Ramos (cell line): ENCODE data around the gene CCDC178.
"Not testable (repeated sequence)": the region's sequence is repeated elsewhere in the genome, so short reads cannot be mapped to it uniquely, and the experiment has no call there.

Experiments
- in situ Hi-C: fragments of 300-500 bp; cut with MboI; formaldehyde crosslinking; loops from one replicate; pipeline ENCODE4 v1.14.3; 2022; ENCODE audit warnings: low sequenced_read_pairs; ENCODE audit not compliant: unreplicated experiment

CCDC178 gene

DNA sequence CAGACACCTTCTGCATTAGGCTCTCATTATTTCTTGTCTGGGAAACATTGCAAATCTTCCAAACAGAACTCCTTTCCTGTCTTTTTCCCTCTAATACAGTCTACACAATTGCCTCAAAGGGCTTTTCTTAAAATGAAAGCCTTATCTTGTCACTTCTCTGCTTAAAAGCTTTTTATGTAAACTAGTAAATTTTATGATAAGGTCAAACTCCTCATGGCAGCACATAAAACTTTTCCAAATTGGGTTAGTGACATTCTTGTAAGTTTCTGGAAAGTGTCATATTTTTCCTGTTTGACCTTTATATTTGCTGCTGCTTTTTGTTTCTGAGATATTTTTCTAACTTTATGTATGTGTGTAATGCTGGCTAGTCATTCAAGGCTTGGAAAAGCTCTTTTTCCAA is 406.3 kb downstream of the CCDC178 start:
- in situ Hi-C loops = no loop called here

DNA sequence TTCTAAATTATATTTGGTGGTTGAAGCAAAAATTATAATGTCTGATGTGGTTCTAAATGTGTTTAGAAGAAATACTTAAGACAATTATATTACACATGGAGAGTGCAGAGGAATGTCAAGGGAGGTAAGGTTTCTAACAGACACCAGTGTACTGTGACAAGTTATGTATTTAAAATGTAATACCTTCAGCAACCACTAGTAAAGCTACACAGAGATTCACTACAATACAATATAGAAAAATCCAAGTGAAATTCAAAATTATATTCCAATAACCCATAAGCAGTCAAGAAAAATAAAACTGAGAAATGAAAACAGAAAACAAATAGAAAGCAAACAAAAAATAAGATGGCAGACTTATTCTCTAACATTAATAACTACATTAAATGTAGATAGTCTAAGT is 418.2 kb downstream of the CCDC178 start:
- in situ Hi-C loops = no loop called here

DNA sequence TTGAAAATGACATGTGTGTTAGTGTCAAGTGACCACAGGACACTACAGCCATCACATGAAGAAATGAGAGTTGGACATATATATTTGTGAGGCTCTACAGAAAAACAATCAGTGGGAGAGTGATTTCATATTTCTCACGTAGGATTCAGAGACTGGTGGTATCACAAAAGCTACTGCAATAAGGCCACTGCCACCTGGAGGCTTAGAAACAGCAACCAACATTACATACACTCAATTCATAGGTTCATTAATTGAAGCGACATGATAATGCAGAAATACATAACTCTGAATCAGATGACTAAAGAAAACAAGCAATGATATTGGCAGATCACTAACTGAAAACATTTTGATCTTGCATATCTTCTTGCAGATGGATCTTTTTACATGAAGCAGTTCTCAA is 419.6 kb downstream of the CCDC178 start:
- in situ Hi-C loops = no loop called here

DNA sequence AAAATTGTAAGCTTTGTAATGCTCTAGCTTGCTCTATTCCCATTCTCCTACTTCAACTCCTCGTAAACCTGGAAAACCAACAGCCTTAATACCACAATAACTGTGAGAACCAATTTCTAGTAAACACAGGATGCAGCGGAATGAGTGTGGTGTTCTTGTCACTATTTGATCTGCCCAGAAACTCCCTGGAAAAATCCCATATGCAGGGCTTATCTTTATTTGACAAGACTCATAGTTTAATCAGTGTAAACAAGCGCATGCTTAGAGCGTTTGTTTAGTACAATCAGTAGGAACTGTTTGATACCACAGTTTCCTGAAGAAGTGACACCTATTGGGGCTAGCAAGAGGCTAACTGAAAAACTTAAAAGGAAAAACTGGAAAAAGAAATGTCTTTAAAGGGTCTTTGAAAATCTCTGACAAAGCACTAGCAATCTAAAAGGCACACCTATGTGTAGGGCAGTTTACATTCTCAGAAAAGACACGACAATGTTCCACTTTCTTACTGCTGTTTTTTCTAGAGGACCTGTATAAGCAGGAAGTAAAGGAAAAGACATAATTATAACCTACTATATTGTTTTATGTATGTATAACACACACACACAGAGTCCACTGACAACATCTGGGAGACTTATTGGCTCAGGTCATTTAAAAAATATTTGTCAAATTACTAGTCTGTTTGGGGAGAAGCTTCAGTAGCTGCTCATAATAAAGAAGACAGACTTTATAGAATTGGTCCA is 426.3 kb downstream of the CCDC178 start:
- in situ Hi-C loops = no loop called here

DNA sequence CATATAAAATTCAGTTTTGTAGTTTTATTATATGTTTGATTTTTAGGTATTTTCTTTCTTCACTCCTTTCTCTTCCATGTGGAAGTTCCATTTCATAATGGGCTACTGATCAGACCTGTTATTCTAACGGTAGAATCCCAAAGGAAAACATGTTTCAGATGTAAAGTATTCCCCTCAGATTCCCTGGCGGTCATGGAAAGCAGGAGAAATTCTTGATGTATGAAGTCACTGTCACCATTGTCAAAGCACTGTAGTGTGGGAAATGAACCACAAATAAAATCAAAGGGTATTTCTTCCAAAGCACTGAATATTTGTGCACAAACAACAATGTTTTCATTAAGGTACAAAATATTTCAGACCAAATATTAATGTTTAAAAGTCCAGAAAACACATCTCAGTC is 430.4 kb downstream of the CCDC178 start:
- in situ Hi-C loops = no loop called here

DNA sequence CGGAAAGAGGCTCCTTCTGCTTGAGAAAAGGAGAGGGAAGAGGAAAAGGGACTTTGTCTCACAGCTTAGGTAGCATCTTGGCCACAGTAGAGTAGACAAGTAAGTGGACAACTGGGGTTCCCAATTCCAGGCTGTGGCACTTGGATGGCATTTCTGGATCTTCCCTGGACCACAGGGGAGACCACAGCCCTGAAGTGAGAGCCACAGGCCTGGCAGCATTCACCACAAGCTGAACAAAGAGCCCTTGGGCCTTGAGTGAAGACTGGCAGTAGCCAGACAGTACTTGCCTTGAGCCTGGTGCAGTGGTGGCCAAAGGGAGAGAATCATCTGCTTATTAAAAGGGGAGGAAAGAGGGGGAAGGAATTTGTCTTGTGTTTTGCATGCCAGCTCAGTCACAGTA is 441.6 kb downstream of the CCDC178 start:
- in situ Hi-C loops = no loop called here

DNA sequence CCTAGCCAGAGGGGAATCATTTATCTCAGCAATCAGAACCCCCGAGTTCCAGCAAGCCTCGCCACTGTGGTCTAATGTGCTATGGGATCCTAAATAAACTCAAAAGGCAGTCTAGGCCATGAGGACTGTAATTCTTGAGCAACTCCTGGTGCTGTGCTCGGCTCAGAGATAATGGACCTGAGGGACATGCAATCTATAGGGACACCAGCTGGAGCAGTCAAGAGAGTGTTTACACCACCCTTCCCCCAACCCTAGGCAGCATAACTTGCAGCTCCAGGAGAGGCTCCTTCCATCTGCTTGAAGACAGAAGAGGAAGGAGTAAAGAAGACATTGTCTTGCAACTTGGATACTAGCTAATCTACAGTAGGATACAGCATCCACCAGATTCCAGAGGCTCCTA is 442.2 kb downstream of the CCDC178 start:
- in situ Hi-C loops = no loop called here

DNA sequence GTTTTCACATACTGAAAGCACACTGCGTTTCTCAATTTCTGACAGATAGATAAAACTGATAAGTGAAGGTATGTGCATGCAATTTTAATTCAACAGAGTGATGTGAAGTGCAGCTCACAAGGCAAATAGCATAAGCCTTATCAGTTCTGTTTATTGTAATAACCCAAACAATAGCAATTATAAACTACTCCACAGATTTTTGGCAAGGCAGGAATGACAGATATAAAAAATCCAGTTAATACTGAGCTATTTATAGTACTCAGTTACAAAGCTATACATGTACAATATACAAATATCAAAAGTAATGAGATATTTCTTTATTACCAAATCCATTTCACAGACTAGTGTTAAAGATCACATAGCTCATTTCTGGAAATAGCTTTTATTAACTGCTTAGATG is 456.8 kb downstream of the CCDC178 start:
- in situ Hi-C loops = no loop called here

DNA sequence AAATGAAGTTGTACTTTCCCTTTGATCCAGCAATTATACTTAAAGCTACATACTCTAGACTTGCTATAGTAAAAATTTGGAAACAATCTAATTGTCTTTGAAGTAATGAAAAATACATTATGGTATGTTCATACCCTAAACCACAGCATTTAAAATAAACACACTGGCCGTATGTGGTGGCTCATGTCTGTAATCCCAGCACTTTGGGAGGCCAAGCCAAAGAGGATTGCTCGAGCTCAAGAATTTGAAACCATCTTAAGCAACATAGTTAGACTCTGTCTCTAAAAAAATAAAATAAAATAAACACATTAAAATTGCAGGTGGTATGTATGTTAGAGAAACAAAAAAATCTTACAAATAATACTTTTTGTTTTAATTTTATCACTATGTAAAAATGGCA is 459.6 kb downstream of the CCDC178 start:
- in situ Hi-C loops = no loop called here

DNA sequence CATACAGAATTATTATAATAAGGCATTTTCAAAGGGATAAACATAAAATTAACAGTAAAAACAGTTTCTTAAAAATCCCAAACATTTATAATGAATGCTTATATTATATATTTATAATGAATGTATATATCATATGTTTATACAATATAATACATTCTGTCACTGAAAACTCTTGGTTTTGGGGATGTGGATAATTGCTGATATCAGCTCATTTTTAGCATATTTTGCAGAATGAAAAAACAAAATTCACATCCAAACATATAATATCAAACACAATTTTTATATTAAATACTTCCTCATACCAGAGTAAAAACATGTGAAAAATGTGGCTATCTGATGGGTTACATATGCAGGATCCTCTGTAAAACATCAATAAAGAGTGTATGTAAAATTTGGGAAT is 465.0 kb downstream of the CCDC178 start:
- in situ Hi-C loops = no loop called here

DNA sequence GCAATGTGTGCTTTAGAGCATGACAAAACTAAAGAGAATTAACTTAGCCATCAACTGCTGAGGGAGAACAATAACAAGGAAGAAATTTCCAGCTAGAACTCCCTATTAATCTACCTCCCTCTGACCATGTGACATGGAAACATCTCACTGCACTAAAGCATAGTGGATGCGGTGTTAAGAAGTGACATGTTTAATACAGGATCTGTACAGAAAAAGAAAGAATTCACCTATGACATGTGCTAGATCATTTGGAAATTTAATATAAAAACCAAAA is 465.4 kb downstream of the CCDC178 start:
- in situ Hi-C loops = no loop called here

DNA sequence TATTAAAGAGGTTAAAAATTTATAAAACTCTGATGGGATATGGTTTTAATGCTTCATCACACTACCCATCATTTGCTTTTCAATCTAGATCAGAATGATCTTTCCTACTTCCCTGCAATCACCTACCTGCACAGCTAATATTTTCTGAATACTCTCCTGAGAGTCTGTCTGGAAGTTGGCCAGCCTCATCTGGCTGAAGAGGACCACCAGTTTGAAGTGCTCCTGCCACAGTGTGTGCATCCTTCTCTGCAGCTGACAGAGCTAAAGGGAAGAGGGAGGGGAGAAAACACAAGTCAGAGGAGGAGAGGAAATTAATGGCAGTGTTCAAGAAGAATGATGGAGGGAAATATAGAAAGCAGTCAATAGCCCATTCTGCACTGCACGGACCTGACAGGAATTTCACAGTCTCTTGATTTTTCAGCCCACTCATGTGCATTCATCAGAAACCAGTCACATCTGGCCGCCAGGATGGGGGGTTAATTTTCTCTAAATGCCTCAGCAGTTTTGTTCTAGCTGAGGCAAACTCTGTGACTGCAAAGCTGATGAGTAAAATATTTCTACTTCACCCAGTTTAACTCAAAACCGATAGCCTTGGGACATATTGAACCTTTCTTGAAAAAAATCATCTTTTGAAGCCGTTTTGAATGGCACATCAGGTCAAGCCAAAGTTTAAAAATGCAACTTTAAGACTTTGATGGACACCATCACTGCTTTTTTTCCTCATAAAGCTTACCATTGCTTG is 465.9 kb downstream of the CCDC178 start:
- in situ Hi-C loops = no loop called here

DNA sequence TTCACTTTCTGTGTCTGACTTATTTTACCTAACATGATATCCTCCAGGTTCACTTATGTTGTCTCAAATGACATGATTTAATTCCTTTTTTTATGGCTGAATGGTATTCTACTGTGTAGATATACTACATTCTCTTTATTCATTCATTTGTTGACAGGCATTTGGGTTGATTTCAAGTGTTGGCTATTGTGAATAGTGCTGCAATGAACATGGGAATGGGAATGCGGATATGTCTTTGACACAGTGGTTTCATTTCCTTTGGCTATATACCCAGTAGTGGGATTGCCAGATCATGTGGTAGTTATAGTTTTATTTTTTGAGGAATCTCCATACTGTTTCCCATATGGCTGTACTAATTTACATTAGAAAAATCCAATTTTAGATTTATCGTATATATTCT is 472.3 kb downstream of the CCDC178 start:
- in situ Hi-C loops = no loop called here

DNA sequence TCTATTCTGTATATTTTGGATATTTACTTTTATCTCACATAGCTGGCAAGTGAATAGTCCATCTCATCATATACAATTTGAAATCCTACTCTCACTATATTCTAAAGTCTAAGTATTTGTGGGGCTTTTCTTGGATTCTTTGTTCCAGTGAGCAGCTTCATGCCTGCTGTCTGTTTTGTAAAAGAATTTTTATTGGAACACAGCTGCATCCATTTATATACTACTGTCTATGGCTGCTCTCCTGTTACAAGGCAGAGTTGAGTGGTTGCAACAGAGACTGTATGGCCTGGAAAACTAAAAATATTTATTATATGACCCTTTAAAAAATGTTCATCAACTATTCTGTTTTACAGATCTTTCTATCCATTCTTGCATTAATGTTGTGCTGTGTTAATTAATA is 474.4 kb downstream of the CCDC178 start:
- in situ Hi-C loops = no loop called here

DNA sequence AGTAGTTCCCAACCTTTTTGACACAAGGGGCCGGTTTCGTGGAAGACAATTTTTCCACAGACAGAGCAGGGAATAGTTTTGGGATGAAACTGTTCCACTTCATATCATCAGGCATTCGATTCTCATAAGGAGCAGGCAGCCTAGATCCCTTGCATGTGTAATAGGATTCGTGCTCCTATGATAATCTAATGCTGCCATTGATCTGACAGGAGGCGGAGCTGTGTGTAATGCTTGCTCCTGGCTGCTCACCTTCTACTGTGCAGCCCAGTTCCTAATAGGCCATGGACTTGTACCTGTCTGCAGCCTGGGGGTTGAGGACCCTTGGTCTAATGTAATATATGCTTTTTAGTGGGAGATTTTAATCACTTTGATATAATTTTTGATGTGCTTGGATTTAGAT is 479.0 kb downstream of the CCDC178 start:
- in situ Hi-C loops = no loop called here

DNA sequence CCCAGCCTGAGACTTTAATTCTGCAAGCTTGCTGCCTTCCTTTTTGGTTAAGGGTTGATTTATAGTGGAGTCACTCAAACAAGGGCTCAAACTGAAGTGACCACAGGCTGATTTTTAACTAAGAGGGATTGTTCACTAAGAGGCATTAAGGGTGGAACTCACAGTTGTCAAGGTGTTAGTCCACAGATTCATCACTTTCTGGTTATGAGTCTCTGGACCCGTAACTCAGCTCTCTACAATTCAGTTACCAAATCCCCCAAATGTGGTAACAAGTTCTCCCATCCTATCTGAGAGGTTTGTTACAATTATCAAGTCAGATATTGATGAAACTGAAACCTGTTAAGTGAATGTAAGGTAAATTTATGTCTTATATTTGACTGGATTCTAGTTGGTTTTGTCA is 481.8 kb downstream of the CCDC178 start:
- in situ Hi-C loops = no loop called here

DNA sequence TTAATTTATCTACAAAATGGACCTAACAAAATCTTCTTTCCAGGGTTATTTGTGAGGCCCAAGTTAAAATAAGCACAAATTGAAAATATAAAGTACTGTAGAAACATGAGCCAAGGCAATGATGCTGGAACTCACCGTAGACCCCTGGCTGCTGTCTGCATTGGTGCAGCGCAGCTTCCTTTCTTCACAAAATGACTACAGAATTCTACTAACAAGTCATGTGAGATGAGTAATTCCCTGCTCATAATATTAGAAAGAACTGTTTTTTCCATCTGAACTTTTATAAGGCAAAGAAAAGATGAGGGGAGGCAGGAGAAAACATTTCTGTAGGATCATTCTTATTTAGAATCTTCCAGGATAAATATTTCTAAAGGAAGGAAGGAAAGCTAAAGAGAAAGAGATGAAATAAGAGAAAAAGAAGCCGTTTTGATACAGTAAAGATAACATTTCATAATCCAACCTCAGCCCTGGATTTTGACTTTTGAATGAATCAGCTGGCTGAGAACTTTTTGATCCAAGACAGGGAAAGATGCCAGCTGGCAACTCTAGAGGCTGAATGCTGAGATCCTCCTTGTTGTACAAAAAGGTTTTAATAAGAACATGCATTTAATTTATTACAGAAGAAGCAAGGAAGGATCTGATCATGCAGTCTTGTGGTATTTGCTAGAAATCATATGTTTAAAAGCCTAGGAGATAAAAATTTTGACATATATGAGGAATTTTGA is 483.8 kb downstream of the CCDC178 start:
- in situ Hi-C loops = no loop called here

DNA sequence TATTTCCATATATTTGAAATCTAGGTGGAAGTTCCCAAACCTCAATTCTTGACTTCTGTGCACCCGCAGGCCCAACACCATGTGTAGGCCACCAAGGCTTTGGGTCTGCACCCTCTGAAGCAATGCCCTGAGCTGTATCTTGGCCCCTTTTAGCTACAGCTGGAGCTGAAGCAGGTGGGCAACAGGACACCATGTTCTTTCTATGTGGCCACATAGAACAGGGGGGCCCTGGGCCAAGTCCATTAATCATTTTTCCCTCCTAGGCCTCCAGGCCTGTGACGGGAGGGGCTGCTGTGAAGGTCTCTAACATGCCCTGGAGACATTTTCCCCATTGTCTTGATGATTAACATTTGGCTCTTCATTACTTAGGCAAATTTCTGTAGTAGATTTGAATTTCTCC is 488.2 kb downstream of the CCDC178 start:
- in situ Hi-C loops = not testable (repeated sequence)

DNA sequence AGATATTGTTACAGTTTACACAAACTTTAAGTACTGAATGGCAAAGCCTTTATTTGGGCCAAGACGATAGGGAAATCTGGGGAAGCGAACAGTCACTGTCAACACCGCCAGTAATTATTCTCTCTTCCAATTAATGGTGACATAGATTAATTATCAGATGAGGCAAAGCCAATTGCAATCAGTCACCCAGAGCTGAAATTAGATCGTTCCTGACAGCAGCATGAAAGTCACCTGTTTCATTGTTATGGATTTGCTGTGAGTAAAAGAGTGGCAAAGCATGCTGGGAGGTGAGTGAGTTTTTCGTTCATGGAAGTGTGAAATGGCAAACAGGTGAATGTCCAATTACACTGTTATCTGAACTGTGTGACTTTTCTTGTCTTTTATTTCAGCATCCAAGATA is 502.9 kb downstream of the CCDC178 start:
- in situ Hi-C loops = no loop called here

DNA sequence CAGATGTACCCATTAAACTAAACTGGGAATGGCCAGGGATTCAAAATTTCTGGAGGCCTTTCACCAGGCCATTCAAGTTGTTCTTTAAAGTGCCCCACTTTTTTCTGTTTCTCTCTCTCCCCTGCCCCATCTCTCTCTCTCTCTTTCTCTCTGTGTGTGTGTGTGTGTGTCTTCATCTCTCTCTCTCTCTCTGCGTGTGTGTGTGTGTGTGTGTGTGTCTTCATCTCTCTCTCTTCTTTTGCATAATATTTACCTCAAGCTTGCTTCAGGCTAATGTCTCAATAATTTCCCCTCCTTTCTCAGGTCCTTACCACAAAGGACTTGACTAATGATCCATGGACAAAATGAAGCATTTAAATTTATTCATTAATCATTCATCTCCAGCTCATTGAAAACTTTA is 503.5 kb downstream of the CCDC178 start:
- in situ Hi-C loops = no loop called here

DNA sequence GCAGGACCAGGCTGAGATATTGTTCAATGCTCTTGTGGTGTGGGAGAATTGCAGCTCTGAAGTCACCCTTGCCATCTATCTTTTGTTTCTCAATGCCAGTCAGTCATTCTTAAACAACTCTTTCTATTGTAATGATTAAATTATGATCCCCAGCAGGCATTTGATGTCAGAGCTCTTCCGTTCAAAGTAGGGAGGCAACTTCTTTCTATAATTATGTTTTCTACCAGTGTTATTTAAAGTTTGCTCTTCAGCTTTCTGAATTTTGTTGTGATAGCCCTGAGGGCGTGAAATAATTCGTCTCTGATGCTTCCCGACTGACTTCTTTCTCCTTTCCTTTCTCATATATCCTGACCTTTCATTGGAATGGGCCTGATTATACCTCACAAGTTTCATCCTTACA is 506.3 kb downstream of the CCDC178 start:
- in situ Hi-C loops = no loop called here
